Heart left ventricle (tissue), 16 donors: ENCODE measurements around the gene KCNQ1. TPM values are rescaled to one million over a fixed set of nuclear protein-coding genes. Genes with fewer than 3 reads are reported as not detected.
A peak's percentile ranks its signal among the peaks of the same experiment; 100 is the strongest.

Experiments
- ATAC-seq, 4 donors: fragments of 200-7000 bp; cut with Tn5 transposase; one replicate each; pipeline ENCODE4 v1.9.1; 2020 to 2022; ENCODE audit warnings: moderate library complexity in 4 of 4, mild to moderate bottlenecking in 3 of 4, moderate number of reproducible peaks in 1 of 4
- DNase-seq, 5 donors: peaks; one replicate each; pipeline ENCODE4 v3.0.0-alpha.2; 2020
- H3K27ac ChIP-seq, 12 donors: fragments of 200-600 bp; sonication (generic) in 4 of 12; one replicate each; pipeline versions ENCODE4 v1.5.0 to v1.8.0; 2016 to 2022; ENCODE audit warnings: mild to moderate bottlenecking in 2 of 12
- H3K27me3 ChIP-seq, 9 donors: fragments of 200-600 bp; sonication (generic) in 2 of 9; one replicate each; pipeline versions ENCODE4 v1.5.1 to v1.8.0; 2016 to 2022; ENCODE audit warnings: mild to moderate bottlenecking in 3 of 9
- H3K36me3 ChIP-seq, 9 donors: fragments of 200-600 bp; sonication (generic) in 2 of 9; one replicate each; pipeline versions ENCODE4 v1.5.0 to v1.8.0; 2018 to 2022; ENCODE audit warnings: mild to moderate bottlenecking in 2 of 9
- H3K4me1 ChIP-seq, 12 donors: fragments of 200-600 bp; sonication (generic) in 4 of 12; one replicate each; pipeline versions ENCODE4 v1.5.0 to v1.8.0; 2016 to 2022; ENCODE audit warnings: mild to moderate bottlenecking in 3 of 12
- H3K4me3 ChIP-seq, 12 donors: fragments of 200-600 bp; sonication (generic) in 4 of 12; one replicate each; pipeline versions ENCODE4 v1.5.0 to v1.8.0; 2017 to 2022; ENCODE audit warnings: mild to moderate bottlenecking in 9 of 12, moderate library complexity in 4 of 12
- H3K9me3 ChIP-seq, 12 donors: fragments of 200-600 bp; sonication (generic) in 4 of 12; one replicate each; pipeline versions ENCODE4 v1.5.0 to v1.8.0; 2016 to 2022; ENCODE audit warnings: mild to moderate bottlenecking in 1 of 12
- POLR2A ChIP-seq, 2 donors: fragments of 450-650 bp; IDR thresholded peaks; one replicate each; pipeline ENCODE4 v1.6.1; 2017; ENCODE audit warnings: antibody characterized with exemption in 2 of 2, mild to moderate bottlenecking in 2 of 2, moderate library complexity in 2 of 2
- WGBS, 4 donors: extraction: QIAGEN DNeasy Blood & Tissue Kit in 2 of 4; methylation state at CpG; one replicate each; pipeline versions ENCODE4 v1.1.5 to v1.1.7; 2013 to 2018; 5-methylcytosine and 5-hydroxymethylcytosine counted together
- intact Hi-C, 10 donors: fragments of 100-400 bp; cut with DNase I; formaldehyde crosslinking; loops; one replicate each; pipeline versions ENCODE4 v1.11.1 to v1.14.2; 2022
- polyA plus RNA-seq, 2 donors: library from polyadenylated mRNA; stranded (reverse); fragments of 200-250 nt; gene quantifications; one replicate each; pipeline ENCODE4 v1.2.3, GENCODE V29; 2013
- total RNA-seq, 9 donors: library from RNA; depleted of rRNA in 2 of 9; stranded (reverse); fragments of >200 nt in 2 of 9; fragmentation: NEBNext Ultra II Directional in 3 of 9; extraction: Animal tissue kit (Norgen Biotek cat#: 25700) in 3 of 9; gene quantifications; one replicate each; pipeline versions ENCODE4 v1.1.0 to v1.2.4, GENCODE V29; 2016 to 2023
- TF ChIP-seq, protein P1 (sequence below), 12 donors: fragments of 200-600 bp; sonication (generic) in 4 of 12; IDR thresholded peaks; one replicate each; pipeline versions ENCODE4 v1.5.0 to v1.8.0; 2018 to 2022; ENCODE audit warnings: antibody characterized with exemption in 12 of 12, mild to moderate bottlenecking in 5 of 12
- donor health status: ischemic (EF 13 %, LVEDD 7.1; RV severe dilation, severe dysfunction).
- donor health status: healthy with polysubstance abuse.
- donor health status: DM: no; HTN: yes; CAD: no.
- donor health status: DM: no; HTN: no; CAD: no.
- donor health status: ischemic (EF 25% LVEDD 6.9; RV normal size, moderate dysfunction).
- donor health status: ischemic (EF 25% LVEDD 5.7; RV mildly dilated, moderate dysfunction).
- donor health status: healthy.
- donor health status: DM: yes; HTN: yes; CAD: no.
- donor health status: ischemic (EF 35%, LVEDD 5.7; RV mildly dilated, moderate dysfunction).
- donor health status: nonischemic (EF 11% LVEDD 7.7; RV severe dilation, severe dysfunction).
- donor health status: DM: yes; HTN: yes; CAD: no.
- donor health status: PGD.
- donor health status: ischemic (EF 29% LVEDD 5.4; RV normal size, mild dysfunction).
- donor health status: nonischemic (EF 23%, LVEDD 6.1; RV moderate dilation, normal function).

Gene KCNQ1
- total and polyA plus RNA-seq, 11 donors, result 18.6 to 42.4 (median 31.4) TPM

DNA sequence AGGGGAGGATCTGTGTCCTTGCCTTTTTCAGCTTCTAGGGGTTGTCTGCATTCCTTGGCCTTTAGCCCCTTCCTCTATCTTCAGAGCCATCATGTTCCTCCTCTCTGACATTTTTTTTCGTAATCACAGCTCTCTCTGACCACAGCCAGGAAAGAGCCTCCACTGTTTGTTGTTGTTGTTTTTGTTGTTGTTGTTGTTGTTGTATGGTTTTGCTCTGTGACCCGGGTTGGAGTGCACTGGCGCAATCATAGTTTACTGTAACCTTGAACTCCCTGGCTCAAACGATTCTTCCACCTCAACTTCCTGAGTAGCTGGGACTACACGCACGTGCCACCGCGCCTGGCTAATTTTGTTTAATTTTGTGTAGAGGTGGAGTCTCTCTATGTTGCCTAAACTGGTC lies 310.3 kb downstream of the KCNQ1 start:
- DNase-seq (peak in 1 of 5 donors; percentile 1), ATAC-seq (no peak)
- no peaks in the 10 kb centered on the region for H3K27me3 ChIP-seq
- no peak for TF ChIP-seq POLR2A (IDR thresholded peaks at IDR 0.05)
- TF ChIP-seq, protein P1, sequence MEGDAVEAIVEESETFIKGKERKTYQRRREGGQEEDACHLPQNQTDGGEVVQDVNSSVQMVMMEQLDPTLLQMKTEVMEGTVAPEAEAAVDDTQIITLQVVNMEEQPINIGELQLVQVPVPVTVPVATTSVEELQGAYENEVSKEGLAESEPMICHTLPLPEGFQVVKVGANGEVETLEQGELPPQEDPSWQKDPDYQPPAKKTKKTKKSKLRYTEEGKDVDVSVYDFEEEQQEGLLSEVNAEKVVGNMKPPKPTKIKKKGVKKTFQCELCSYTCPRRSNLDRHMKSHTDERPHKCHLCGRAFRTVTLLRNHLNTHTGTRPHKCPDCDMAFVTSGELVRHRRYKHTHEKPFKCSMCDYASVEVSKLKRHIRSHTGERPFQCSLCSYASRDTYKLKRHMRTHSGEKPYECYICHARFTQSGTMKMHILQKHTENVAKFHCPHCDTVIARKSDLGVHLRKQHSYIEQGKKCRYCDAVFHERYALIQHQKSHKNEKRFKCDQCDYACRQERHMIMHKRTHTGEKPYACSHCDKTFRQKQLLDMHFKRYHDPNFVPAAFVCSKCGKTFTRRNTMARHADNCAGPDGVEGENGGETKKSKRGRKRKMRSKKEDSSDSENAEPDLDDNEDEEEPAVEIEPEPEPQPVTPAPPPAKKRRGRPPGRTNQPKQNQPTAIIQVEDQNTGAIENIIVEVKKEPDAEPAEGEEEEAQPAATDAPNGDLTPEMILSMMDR (IDR thresholded peaks at IDR 0.05), result no peak
- H3K4me3 ChIP-seq, result no peak overlapping the region
- WGBS, 4 donors, result 87 to 94% (median 90%) methylated on average over 8 of the region's 8 CpGs
- no peaks in the 10 kb centered on the region for H3K36me3 ChIP-seq
- intact Hi-C loops, result loop anchor here in 1 of 10 donors (10.0 kb wide), 1 partner anchor 60 kb away; no protein-coding TSS in a partner anchor
- H3K9me3 ChIP-seq, result peaks cover 0 to 18% (median 4%) of the 10 kb centered on the region in 12 donors
- no peak overlapping the region for H3K27ac ChIP-seq
- no peaks in the 10 kb centered on the region for H3K4me1 ChIP-seq

DNA sequence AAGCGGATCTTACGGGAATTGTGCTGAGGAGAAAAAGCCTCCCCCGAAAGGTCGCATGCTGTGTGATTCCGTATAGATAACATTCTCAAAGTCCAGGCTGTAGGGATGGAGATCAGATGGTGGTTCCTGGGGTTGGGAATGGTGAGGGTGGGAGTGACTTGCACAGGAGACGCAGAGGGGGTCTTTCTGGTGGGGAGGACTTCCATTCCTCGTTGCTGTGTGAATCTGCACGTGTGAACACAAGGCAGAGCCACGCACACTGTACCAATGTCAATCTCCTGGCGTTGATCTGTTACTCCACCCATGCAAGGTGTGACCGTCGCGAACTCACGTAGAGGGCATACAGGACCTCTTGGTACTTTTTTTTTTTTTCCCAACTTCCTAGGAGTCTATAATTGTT lies 313.9 kb downstream of the KCNQ1 start:
- peak in 2 of 5 donors; percentile 4 to 14 for DNase-seq
- ATAC-seq, result no peak
- TF ChIP-seq, protein P1 (IDR thresholded peaks at IDR 0.05), result no peak
- no peak for TF ChIP-seq POLR2A (IDR thresholded peaks at IDR 0.05)
- intact Hi-C loops, result loop anchor here in 1 of 10 donors (10.0 kb wide), 1 partner anchor 56 kb away; no protein-coding TSS in a partner anchor
- H3K9me3 ChIP-seq, result peaks cover 0 to 18% (median 4%) of the 10 kb centered on the region in 12 donors
- peaks cover 0 to 3% (median 0%) of the 10 kb centered on the region in 12 donors for H3K4me1 ChIP-seq
- no peak overlapping the region for H3K4me3 ChIP-seq
- no peaks in the 10 kb centered on the region for H3K36me3 ChIP-seq
- H3K27ac ChIP-seq, result no peak overlapping the region
- no peaks in the 10 kb centered on the region for H3K27me3 ChIP-seq
- WGBS, 4 donors, result 92 to 95% (median 93%) methylated on average over 14 of the region's 14 CpGs

DNA sequence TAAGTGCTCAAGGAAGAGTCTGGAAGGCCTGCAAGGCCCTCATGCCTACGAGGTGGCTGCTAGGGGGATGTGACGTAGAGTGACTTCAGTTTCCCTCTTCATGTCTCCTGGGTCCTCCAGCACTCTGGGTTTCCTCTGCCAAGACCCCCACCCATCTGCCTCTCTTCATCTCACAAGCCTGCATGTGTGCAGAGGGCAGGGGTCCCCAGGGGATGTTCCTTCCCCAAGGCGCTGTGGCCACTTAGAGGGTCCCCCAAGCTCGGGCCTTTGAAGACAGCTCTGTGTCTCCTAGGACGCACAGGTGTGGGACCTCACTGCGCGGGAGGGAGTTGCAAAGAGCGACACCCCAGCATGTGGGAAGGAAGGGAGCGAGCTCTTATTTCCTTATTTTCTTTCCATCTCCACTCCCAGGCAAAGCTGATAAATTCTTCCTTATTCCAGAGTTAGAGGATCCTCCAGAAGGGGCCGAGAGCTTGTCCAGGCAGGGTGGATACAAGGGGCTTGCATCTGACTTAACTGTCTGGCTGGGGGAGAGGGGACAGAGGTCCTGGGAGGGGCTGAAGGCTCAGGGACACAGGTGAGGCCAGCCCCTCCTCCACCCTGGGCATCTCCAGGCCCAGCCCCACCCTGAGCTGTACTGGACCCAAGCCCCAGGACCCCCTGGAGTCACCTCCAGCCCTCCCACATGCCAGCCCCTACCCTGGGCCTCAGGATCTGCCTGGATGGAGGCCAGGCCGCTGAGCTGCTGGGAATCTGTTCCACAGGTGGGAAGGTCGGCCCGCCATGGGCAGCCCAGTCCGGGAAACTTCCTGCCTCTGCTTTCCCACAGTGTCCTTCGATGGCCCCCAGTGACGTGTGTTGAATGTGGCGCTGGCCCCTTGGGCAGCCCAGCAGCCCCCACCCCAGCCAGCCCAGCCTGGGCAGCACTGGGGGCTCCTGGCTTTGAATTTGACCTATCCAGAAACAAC lies 314.7 kb downstream of the KCNQ1 start:
- no peaks in the 10 kb centered on the region for H3K27me3 ChIP-seq
- no peak overlapping the region for H3K4me3 ChIP-seq
- ATAC-seq, result peak in 2 of 4 donors; percentile 43 to 47
- peaks cover 0 to 4% (median 0%) of the 10 kb centered on the region in 12 donors for H3K4me1 ChIP-seq
- WGBS, 4 donors, result 77 to 89% (median 83%) methylated on average over 10 to 17 of the region's 17 CpGs
- intact Hi-C loops, result loop anchor here in 1 of 10 donors (10.0 kb wide), 1 partner anchor 55 kb away; no protein-coding TSS in a partner anchor
- H3K36me3 ChIP-seq, result no peaks in the 10 kb centered on the region
- peaks cover 0 to 18% (median 4%) of the 10 kb centered on the region in 12 donors for H3K9me3 ChIP-seq
- no peak overlapping the region for H3K27ac ChIP-seq
- DNase-seq, result peak in 4 of 5 donors; percentile 6 to 56 (median 12)
- TF ChIP-seq POLR2A (IDR thresholded peaks at IDR 0.05), result no peak
- TF ChIP-seq, protein P1 (IDR thresholded peaks at IDR 0.05), result no peak
